Endothelial cell of umbilical vein (primary cell): ENCODE data around the gene TRIM37. TPM values are rescaled to one million over a fixed set of nuclear protein-coding genes. Genes with fewer than 3 reads are reported as not detected.
A peak's percentile ranks its signal among the peaks of the same experiment; 100 is the strongest.
"Not testable (repeated sequence)": the region's sequence is repeated elsewhere in the genome, so short reads cannot be mapped to it uniquely, and the experiment has no call there.

Experiments used
- BruUV-seq: library from RNA; stranded (reverse); fragments of 400-500 nt; replicated peaks from 2 replicates; lab custom pipeline; 2021; lab: Mats Ljungman, UMichigan
- CTCF ChIA-PET: fragments of 300-600, 350-600 bp; sonication (Branson Sonifier 250); formaldehyde crosslinking; loops from one replicate; lab custom pipeline; 2021; ENCODE audit warnings: antibody characterized with exemption, inconsistent platforms; lab: Charles Lee
- POLR2A ChIA-PET: fragments of 300-600, 350-600 bp; sonication (Branson Sonifier 250); formaldehyde crosslinking; loops from one replicate; lab custom pipeline; 2021; ENCODE audit warnings: antibody characterized with exemption, inconsistent platforms; lab: Charles Lee
- DNase-seq: peaks from one replicate; pipeline ENCODE4 v3.0.0-alpha.2; 2011; ENCODE audit warnings: low read depth, low spot score
- FAIRE-seq: peaks from 2 replicates; lab custom pipeline; 2011; peaks lifted over from hg19 to GRCh38; lab: Jason Lieb, UNC
- H2AFZ ChIP-seq: 2 replicates; pipeline ENCODE4 v1.6.0; 2012; ENCODE audit warnings: low read depth, low read length, control low read depth, inconsistent platforms
- H3K27ac ChIP-seq: 2 replicates; pipeline ENCODE4 v1.5.1; 2011; ENCODE audit warnings: low read depth, mild to moderate bottlenecking, control low read depth, low read length, moderate library complexity; ENCODE audit not compliant: insufficient read depth
- H3K27me3 ChIP-seq, 2 experiments: 2 replicates each; pipeline versions ENCODE4 v1.6.0 to v1.6.1; 2011; ENCODE audit warnings: low read length in 2 of 2, mixed read lengths in 1 of 2; ENCODE audit not compliant: control insufficient read depth in 2 of 2, insufficient read depth in 2 of 2
- H3K36me3 ChIP-seq, 2 experiments: 2 replicates in 1 of 2; 3 replicates in 1 of 2; pipeline ENCODE4 v1.5.1; 2011; ENCODE audit warnings: low read length in 2 of 2, mild to moderate bottlenecking in 1 of 2, moderate library complexity in 1 of 2; ENCODE audit not compliant: control insufficient read depth in 2 of 2, insufficient read depth in 2 of 2; ENCODE audit errors: extremely low read depth in 1 of 2
- H3K4me1 ChIP-seq: 3 replicates; pipeline ENCODE4 v1.5.1; 2011; ENCODE audit warnings: mild to moderate bottlenecking, low read length; ENCODE audit not compliant: control insufficient read depth, insufficient read depth; ENCODE audit errors: extremely low read depth
- H3K4me2 ChIP-seq: 2 replicates; pipeline ENCODE4 v1.6.1; 2011; ENCODE audit warnings: low read length, control low read depth, mixed read lengths; ENCODE audit not compliant: insufficient read depth
- H3K4me3 ChIP-seq, 3 experiments: fragments of 200-600 bp in 1 of 3; sonication (generic), shearing (Covaris generic) in 1 of 3; replicated peaks in 1 of 3; 2 replicates each; pipeline ENCODE4 v1.5.1; 2011 to 2016; ENCODE audit warnings: control low read depth in 3 of 3, low read length in 3 of 3, mild to moderate bottlenecking in 2 of 3, inconsistent platforms in 1 of 3, low read depth in 1 of 3, moderate library complexity in 1 of 3; ENCODE audit not compliant: insufficient read depth in 1 of 3
- H3K79me2 ChIP-seq: 2 replicates; pipeline ENCODE4 v1.6.0; 2012; ENCODE audit warnings: low read length, inconsistent platforms; ENCODE audit not compliant: control insufficient read depth, insufficient read depth
- H3K9ac ChIP-seq: replicated peaks from 2 replicates; pipeline ENCODE3; 2011; ENCODE audit warnings: low read length, control low read depth; ENCODE audit not compliant: insufficient read depth; ENCODE audit errors: extremely low read depth
- H3K9me1 ChIP-seq: replicated peaks from 3 replicates; pipeline ENCODE4 v1.6.0; 2011; ENCODE audit warnings: mild to moderate bottlenecking, low read length; ENCODE audit not compliant: control insufficient read depth, insufficient read depth; ENCODE audit errors: extremely low read depth
- H3K9me3 ChIP-seq: replicated peaks from 2 replicates; pipeline ENCODE4 v1.5.1; 2012; ENCODE audit warnings: low read length, inconsistent platforms; ENCODE audit not compliant: control insufficient read depth, insufficient read depth
- H4K20me1 ChIP-seq: replicated peaks from 2 replicates; pipeline ENCODE3; 2011; ENCODE audit warnings: mild to moderate bottlenecking, low read length; ENCODE audit not compliant: control insufficient read depth, insufficient read depth; ENCODE audit errors: extremely low read depth
- EZH2 ChIP-seq: IDR thresholded peaks from 2 replicates; pipeline ENCODE4 v1.6.1; 2012; ENCODE audit warnings: borderline replicate concordance, low read depth, mild to moderate bottlenecking, moderate library complexity, low read length, inconsistent platforms; ENCODE audit not compliant: severe bottlenecking
- GATA2 ChIP-seq: IDR thresholded peaks from 2 replicates; pipeline ENCODE4 v1.7.0; 2011; ENCODE audit warnings: low read depth, mild to moderate bottlenecking, moderate library complexity, mixed read lengths, low read length; ENCODE audit not compliant: insufficient read length, insufficient read depth
- MYC ChIP-seq: IDR thresholded peaks from one replicate; pipeline ENCODE4 v1.6.1; 2011; ENCODE audit warnings: mild to moderate bottlenecking, low read depth, low read length
- POLR2A ChIP-seq: IDR thresholded peaks from 2 replicates; pipeline ENCODE4 v1.6.1; 2012; ENCODE audit warnings: low read depth, mild to moderate bottlenecking, control low read depth, low read length
- dilution Hi-C: fragments of 300-500 bp; cut with MboI; formaldehyde crosslinking; loops from one replicate; pipeline ENCODE4 v1.15.0; 2019; ENCODE audit warnings: low sequenced_read_pairs; ENCODE audit not compliant: extremely low pct_ligation_motif_present
- intact Hi-C: fragments of 100-400 bp; cut with micrococcal nuclease; formaldehyde crosslinking; loops from one replicate; pipeline ENCODE4 v1.10.0; 2022
- polyA plus RNA-seq, 4 experiments: library from polyadenylated mRNA; depleted of rRNA in 3 of 4; stranded (reverse) in 3 of 4; unstranded in 1 of 4; fragments of >200 nt; gene quantifications; 2 replicates each; pipeline versions ENCODE4 v1.2.1 to v1.2.3, GENCODE V29; 2011 to 2012; ENCODE audit warnings: missing spikeins in 1 of 4
- total RNA-seq: library from RNA; stranded (reverse); gene quantifications from 2 replicates; pipeline ENCODE4 v1.2.3, GENCODE V29; 2021

Gene TRIM37
- total and polyA plus RNA-seq, 2 donors (not counting 3 experiments of a cell fraction or from before 2014, with no cell fraction given) = 18.8 to 41.9 TPM

GRCh38 chr17:59093145-59093701 lies 13.5 kb downstream of the TRIM37 start:
- no peaks in the 10 kb centered on the region for H4K20me1 ChIP-seq
- no peaks in the 10 kb centered on the region for H3K27me3 ChIP-seq
- H3K9me3 ChIP-seq = no peaks in the 10 kb centered on the region
- peak overlapping the region in 1 of 3 experiments; percentile 25 for H3K4me3 ChIP-seq
- ChIA-PET CTCF (interaction anchor here (0.6 to 1.0 kb wide), 2 partner anchors 12 to 37 kb away, joined by 3 read pairs; no protein-coding TSS in a partner anchor), POLR2A (no interaction called here)
- BruUV-seq = TSS peak; percentile 61
- FAIRE-seq = no peak
- intact Hi-C loops (loop anchor here (1.0 to 5.0 kb wide), 4 partner anchors 13 to 576 kb away; partner anchors contain the start of gene TRIM37), dilution Hi-C loops (no loop called here)
- no peaks in the 10 kb centered on the region for H3K9me1 ChIP-seq
- H3K36me3 ChIP-seq = peaks cover 0 to 5% of the 10 kb centered on the region in 2 experiments
- H3K27ac ChIP-seq = peak overlapping the region; percentile 83
- peak overlapping the region; percentile 66 for H2AFZ ChIP-seq
- H3K79me2 ChIP-seq = peaks cover 41% of the 10 kb centered on the region
- no peak for TF ChIP-seq GATA2
- TF ChIP-seq EZH2 = no peak
- TF ChIP-seq POLR2A = no peak
- no peak for TF ChIP-seq MYC
- H3K4me2 ChIP-seq = peak overlapping the region; percentile 81
- H3K9ac ChIP-seq = peak overlapping the region; percentile 59
- peaks cover 27% of the 10 kb centered on the region for H3K4me1 ChIP-seq
- no peak for DNase-seq

GRCh38 chr17:59090593-59090992 lies 16.1 kb downstream of the TRIM37 start:
- H3K9me1 ChIP-seq, dilution Hi-C loops, DNase-seq, H3K4me3 ChIP-seq, H3K27me3 ChIP-seq, H4K20me1 ChIP-seq, H3K27ac ChIP-seq, H2AFZ ChIP-seq, H3K36me3 ChIP-seq, H3K4me2 ChIP-seq, H3K9me3 ChIP-seq, FAIRE-seq, H3K9ac ChIP-seq, BruUV-seq: not testable (repeated sequence)
- H3K79me2 ChIP-seq = peaks cover 29% of the 10 kb centered on the region
- POLR2A ChIA-PET = interaction anchor here (0.6 kb wide), 1 partner anchor 13 kb away, joined by 7 read pairs; no protein-coding TSS in a partner anchor
- CTCF ChIA-PET = interaction anchor here (2.0 kb wide), 1 partner anchor 9 kb away, joined by 5 read pairs; no protein-coding TSS in a partner anchor
- H3K4me1 ChIP-seq = peaks cover 27% of the 10 kb centered on the region
- intact Hi-C loops = loop anchor here (5.0 kb wide), 2 partner anchors 62 to 573 kb away; no protein-coding TSS in a partner anchor
